Prostate gland (tissue), 2 donors: ENCODE data around the gene SULT1C4.
"Not testable (repeated sequence)": the region's sequence is repeated elsewhere in the genome, so short reads cannot be mapped to it uniquely, and the experiment has no call there.

Experiments
- POLR2A ChIP-seq: fragments of 450-650 bp; IDR thresholded peaks from one replicate; pipeline ENCODE4 v1.6.1; 2016; ENCODE audit warnings: antibody characterized with exemption, mild to moderate bottlenecking
- POLR2AphosphoS5 ChIP-seq: sonication (generic); formaldehyde crosslinking; IDR thresholded peaks from one replicate; pipeline ENCODE4 v1.6.1; 2017; ENCODE audit warnings: antibody characterized with exemption
- TF ChIP-seq, protein P1 (sequence below), 4 experiments: fragments of 200-600 bp in 2 of 4; fragments of 450-650 bp in 2 of 4; sonication (generic) in 2 of 4; IDR thresholded peaks; 1 replicate in 3 of 4; 2 replicates in 1 of 4; pipeline ENCODE4 v1.5.1; 2016 to 2019; ENCODE audit warnings: antibody characterized with exemption in 4 of 4, mild to moderate bottlenecking in 2 of 4, moderate library complexity in 2 of 4

DNA sequence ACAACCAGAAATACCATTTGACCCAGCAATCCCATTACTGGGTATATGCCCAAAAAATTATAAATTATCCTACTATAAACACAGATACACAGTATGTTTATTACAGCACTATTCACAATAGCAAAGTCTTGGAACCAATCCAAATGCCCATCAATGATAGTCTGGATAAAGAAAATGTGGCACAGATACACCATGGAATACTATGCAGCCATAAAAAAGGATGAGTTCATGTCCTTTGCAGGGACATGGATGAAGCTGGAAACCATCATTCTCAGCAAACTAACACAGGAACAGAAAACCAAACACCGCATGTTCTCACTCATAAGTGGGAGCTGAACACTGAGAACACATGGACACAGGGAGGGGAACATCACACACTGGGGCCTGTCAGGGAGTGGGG is 57.8 kb downstream of the SULT1C4 start:
- TF ChIP-seq, protein P1, sequence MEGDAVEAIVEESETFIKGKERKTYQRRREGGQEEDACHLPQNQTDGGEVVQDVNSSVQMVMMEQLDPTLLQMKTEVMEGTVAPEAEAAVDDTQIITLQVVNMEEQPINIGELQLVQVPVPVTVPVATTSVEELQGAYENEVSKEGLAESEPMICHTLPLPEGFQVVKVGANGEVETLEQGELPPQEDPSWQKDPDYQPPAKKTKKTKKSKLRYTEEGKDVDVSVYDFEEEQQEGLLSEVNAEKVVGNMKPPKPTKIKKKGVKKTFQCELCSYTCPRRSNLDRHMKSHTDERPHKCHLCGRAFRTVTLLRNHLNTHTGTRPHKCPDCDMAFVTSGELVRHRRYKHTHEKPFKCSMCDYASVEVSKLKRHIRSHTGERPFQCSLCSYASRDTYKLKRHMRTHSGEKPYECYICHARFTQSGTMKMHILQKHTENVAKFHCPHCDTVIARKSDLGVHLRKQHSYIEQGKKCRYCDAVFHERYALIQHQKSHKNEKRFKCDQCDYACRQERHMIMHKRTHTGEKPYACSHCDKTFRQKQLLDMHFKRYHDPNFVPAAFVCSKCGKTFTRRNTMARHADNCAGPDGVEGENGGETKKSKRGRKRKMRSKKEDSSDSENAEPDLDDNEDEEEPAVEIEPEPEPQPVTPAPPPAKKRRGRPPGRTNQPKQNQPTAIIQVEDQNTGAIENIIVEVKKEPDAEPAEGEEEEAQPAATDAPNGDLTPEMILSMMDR (IDR thresholded peaks at IDR 0.05), result not testable (repeated sequence)
- TF ChIP-seq POLR2AphosphoS5, POLR2A: not testable (repeated sequence)
